ENCODE data around the gene FGF1. TPM values are rescaled to one million over a fixed set of nuclear protein-coding genes. Genes with fewer than 3 reads are reported as not detected.

FGF1 gene
- total and polyA plus RNA-seq, 2 donors (not counting 3 experiments of a cell fraction or from before 2014, with no cell fraction given), result not detected

GRCh38 chr5:142542906-142543305 is 143.0 kb downstream of the FGF1 start:
- intact Hi-C loops (cut with micrococcal nuclease) (loop anchor here (1.0 kb wide), 2 partner anchors 71 to 117 kb away; no protein-coding TSS in a partner anchor), dilution Hi-C loops (cut with MboI; ENCODE audit: extremely low pct_ligation_motif_present, low sequenced_read_pairs) (no loop called here)
- DNase-seq (ENCODE audit: low read depth, low spot score) (peak; percentile 61), FAIRE-seq (peak; percentile 88)
- H3K27ac ChIP-seq (ENCODE audit: insufficient read depth, low read depth, low read length), result peak overlapping the region; percentile 61
- no peaks in the 10 kb centered on the region for H3K79me2 ChIP-seq (ENCODE audit: control insufficient read depth, insufficient read depth, low read length)
- H3K4me3 ChIP-seq (replicated peaks in 1 of 3; ENCODE audit: insufficient read depth in 1 of 3, low read depth in 1 of 3, low read length in 3 of 3), result no peak overlapping the region
- H2AFZ ChIP-seq (ENCODE audit: low read depth, low read length), result peak overlapping the region; percentile 5
- BruUV-seq (replicated peaks), result no TSS peak
- H3K4me2 ChIP-seq (ENCODE audit: insufficient read depth, low read length), result peak overlapping the region; percentile 22
- no peaks in the 10 kb centered on the region for H3K36me3 ChIP-seq (ENCODE audit: control insufficient read depth in 2 of 2, extremely low read depth in 1 of 2, insufficient read depth in 2 of 2, low read length in 2 of 2)
- TF ChIP-seq FOS (IDR thresholded peaks at IDR 0.05; ENCODE audit: borderline replicate concordance, insufficient read depth, low read length) (peak; percentile 42), GATA2 (IDR thresholded peaks at IDR 0.05; ENCODE audit: insufficient read depth, insufficient read length, low read depth, low read length) (peak; percentile 28), POLR2A (IDR thresholded peaks at IDR 0.05; ENCODE audit: low read depth, low read length) (peak; percentile 23), POLR2AphosphoS5 (IDR thresholded peaks at IDR 0.05; ENCODE audit: insufficient read depth, low read depth, low read length) (peak; percentile 39), JUN (IDR thresholded peaks at IDR 0.05; ENCODE audit: borderline replicate concordance, insufficient read depth, insufficient read length, low read depth) (peak; percentile 36), MYC (IDR thresholded peaks at IDR 0.05; ENCODE audit: low read depth, low read length) (no peak), MAX (IDR thresholded peaks at IDR 0.05; ENCODE audit: insufficient read depth, insufficient read length) (no peak), CTCF (IDR thresholded peaks at IDR 0.05; ENCODE audit: extremely low read depth in 1 of 2, insufficient read depth in 1 of 2, low read depth in 1 of 2, low read length in 2 of 2) (peak; percentile 19 to 35), EZH2 (IDR thresholded peaks at IDR 0.05; ENCODE audit: borderline replicate concordance, low read depth, low read length, severe bottlenecking) (no peak)
- POLR2A ChIA-PET, result no interaction called here
- no peaks in the 10 kb centered on the region for H3K9me1 ChIP-seq (replicated peaks; ENCODE audit: control insufficient read depth, extremely low read depth, insufficient read depth, low read length)
- CTCF ChIA-PET, result interaction anchor here (0.7 to 12.7 kb wide), 18 partner anchors 9 to 391 kb away, joined by 3 to 128 read pairs (median 4); partner anchors contain the start of gene SPRY4
- H3K9ac ChIP-seq (replicated peaks; ENCODE audit: extremely low read depth, insufficient read depth, low read length), result peak overlapping the region; percentile 5
- H4K20me1 ChIP-seq (replicated peaks; ENCODE audit: control insufficient read depth, extremely low read depth, insufficient read depth, low read length), result no peaks in the 10 kb centered on the region
- H3K27me3 ChIP-seq (ENCODE audit: control insufficient read depth in 2 of 2, insufficient read depth in 2 of 2, low read length in 2 of 2), result no peaks in the 10 kb centered on the region
- no peaks in the 10 kb centered on the region for H3K9me3 ChIP-seq (replicated peaks; ENCODE audit: control insufficient read depth, insufficient read depth, low read length)
- peaks cover 36% of the 10 kb centered on the region for H3K4me1 ChIP-seq (ENCODE audit: control insufficient read depth, extremely low read depth, insufficient read depth, low read length)

Other genes with a start within 250 kb of the FGF1 start
- 13.9 and 16.2 TPM in 2 replicates for gene ARHGAP26, start 84.3 kb upstream of the FGF1 start, total RNA-seq
- 2.1 and 3.1 TPM in 2 replicates for gene ARHGAP26, start 84.3 kb upstream of the FGF1 start, polyA plus RNA-seq

Measured in endothelial cell of umbilical vein (primary cell).